ENCODE results near the gene NDUFAF8.

The NDUFAF8 gene

DNA sequence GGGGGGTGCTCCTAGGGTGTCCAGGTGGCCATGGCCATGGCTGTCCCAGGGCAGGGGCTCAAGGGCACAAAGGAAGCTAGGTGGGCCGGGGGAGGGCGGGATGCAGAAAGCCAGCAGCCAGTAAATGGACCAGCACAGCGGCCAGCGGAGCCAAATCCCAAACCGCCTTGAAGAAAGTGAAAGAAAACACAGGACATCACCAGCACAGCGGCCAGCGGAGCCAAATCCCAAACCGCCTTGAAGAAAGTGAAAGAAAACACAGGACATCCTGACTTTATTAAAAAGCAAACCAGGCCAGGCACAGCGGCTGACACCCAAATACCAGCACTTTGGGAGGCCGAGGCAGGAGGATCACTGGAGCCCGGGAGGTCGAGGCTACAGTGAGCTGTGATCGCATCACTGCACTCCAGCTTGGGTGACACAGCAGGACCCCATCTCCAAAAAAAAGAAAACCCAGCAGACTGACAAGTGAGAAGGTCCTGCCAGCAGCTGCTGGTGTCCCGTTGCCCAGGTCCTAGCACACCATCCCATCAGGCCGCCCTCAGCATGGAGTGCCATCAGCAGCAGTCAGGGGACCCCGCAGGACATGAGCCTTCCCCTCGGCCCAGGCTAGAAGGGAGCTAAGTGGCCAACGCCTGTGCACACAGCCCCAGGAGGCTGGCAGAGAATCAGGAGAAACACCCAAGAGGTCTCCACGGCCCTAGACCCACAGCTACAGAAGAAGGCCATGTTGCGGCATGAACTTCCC lies 39.0 kb downstream of the NDUFAF8 start:
- Histone ChIP-seq H2BK5ac (ENCODE audit: low read length) (peak overlapping the region; percentile 10), H3K18ac (ENCODE audit: low read length) (no peak overlapping the region), H4K8ac (ENCODE audit: low read depth, low read length) (peak overlapping the region; percentile 32), H2BK120ac (ENCODE audit: low read depth, low read length) (no peak overlapping the region), H3K4me3 (ENCODE audit: low read length in 2 of 2) (no peak overlapping the region), H3K36me3 (replicated peaks in 1 of 2; ENCODE audit: control insufficient read depth in 2 of 2, insufficient read depth in 2 of 2, low read length in 2 of 2) (peaks cover 16 to 69% of the 10 kb centered on the region in 2 donors), H3K9me3 (replicated peaks in 1 of 2; ENCODE audit: control insufficient read depth in 2 of 2, insufficient read depth in 1 of 2, low read depth in 1 of 2, low read length in 2 of 2) (peaks cover 0 to 2% of the 10 kb centered on the region in 2 donors), H3K4me1 (ENCODE audit: control insufficient read depth in 2 of 2, insufficient read depth in 1 of 2, low read depth in 1 of 2, low read length in 2 of 2) (peaks cover 0 to 1% of the 10 kb centered on the region in 2 donors), H3K9ac (ENCODE audit: low read depth, low read length, poor library complexity) (no peak overlapping the region), H2BK12ac (ENCODE audit: low read length) (peak overlapping the region; percentile 2), H3K79me1 (ENCODE audit: low read depth, low read length) (peaks cover 13% of the 10 kb centered on the region), H3K27ac (replicated peaks; ENCODE audit: low read length) (no peak overlapping the region), H3K14ac (ENCODE audit: low read length) (peak overlapping the region; percentile 33), H2AK5ac (ENCODE audit: low read depth, low read length) (peak overlapping the region; percentile 26), H2AFZ (ENCODE audit: low read length) (no peak overlapping the region), H3K23ac (ENCODE audit: low read depth, low read length, poor library complexity) (no peak overlapping the region), H3K4ac (ENCODE audit: low read length) (no peak overlapping the region), H3K27me3 (ENCODE audit: control insufficient read depth in 3 of 3, insufficient read depth in 3 of 3, low read depth in 1 of 3, low read length in 3 of 3) (no peaks in the 10 kb centered on the region), H3K4me2 (ENCODE audit: insufficient read depth, low read length, poor library complexity, severe bottlenecking) (no peak overlapping the region), H2BK15ac (ENCODE audit: low read length) (no peak overlapping the region), H4K91ac (ENCODE audit: low read depth, low read length, poor library complexity) (no peak overlapping the region)
- no peak for DNase-seq (ENCODE audit: low spot score)
- WGBS, 2 donors (ENCODE audit: extremely low coverage in 2 of 2, insufficient read length in 2 of 2, insufficient replicate concordance in 1 of 2), result no CpG with 5 or more reads among the region's 20 CpGs

DNA sequence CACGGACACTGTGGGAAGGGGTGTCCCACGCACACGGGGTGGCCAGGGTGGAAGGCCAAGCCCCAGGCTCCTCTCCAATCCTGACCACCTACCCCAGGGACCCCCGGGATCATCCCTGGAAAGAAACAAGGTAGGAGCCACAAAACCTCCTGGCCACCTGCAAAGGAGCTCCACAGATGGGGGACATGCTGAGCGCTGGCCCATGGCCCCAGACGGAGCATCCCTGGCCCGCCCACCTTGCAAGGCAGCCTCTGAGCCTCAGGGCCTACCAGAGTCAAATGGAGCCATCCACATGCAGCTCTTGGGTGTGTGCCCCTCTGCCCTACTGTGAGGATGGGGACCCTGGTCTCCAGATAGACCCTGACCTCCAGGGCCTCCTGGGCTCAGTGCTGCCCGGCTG lies 39.7 kb downstream of the NDUFAF8 start:
- Histone ChIP-seq H3K23ac (ENCODE audit: low read depth, low read length, poor library complexity) (no peak overlapping the region), H3K9me3 (replicated peaks in 1 of 2; ENCODE audit: control insufficient read depth in 2 of 2, insufficient read depth in 1 of 2, low read depth in 1 of 2, low read length in 2 of 2) (peaks cover 0 to 2% of the 10 kb centered on the region in 2 donors), H2BK5ac (ENCODE audit: low read length) (no peak overlapping the region), H3K14ac (ENCODE audit: low read length) (no peak overlapping the region), H3K36me3 (replicated peaks in 1 of 2; ENCODE audit: control insufficient read depth in 2 of 2, insufficient read depth in 2 of 2, low read length in 2 of 2) (peaks cover 16 to 65% of the 10 kb centered on the region in 2 donors), H2BK120ac (ENCODE audit: low read depth, low read length) (no peak overlapping the region), H3K27ac (replicated peaks; ENCODE audit: low read length) (no peak overlapping the region), H2AK5ac (ENCODE audit: low read depth, low read length) (no peak overlapping the region), H3K9ac (ENCODE audit: low read depth, low read length, poor library complexity) (no peak overlapping the region), H2BK12ac (ENCODE audit: low read length) (no peak overlapping the region), H3K4me3 (ENCODE audit: low read length in 2 of 2) (no peak overlapping the region), H4K91ac (ENCODE audit: low read depth, low read length, poor library complexity) (no peak overlapping the region), H2BK15ac (ENCODE audit: low read length) (no peak overlapping the region), H3K4ac (ENCODE audit: low read length) (no peak overlapping the region), H3K4me2 (ENCODE audit: insufficient read depth, low read length, poor library complexity, severe bottlenecking) (no peak overlapping the region), H3K79me1 (ENCODE audit: low read depth, low read length) (peaks cover 13% of the 10 kb centered on the region), H2AFZ (ENCODE audit: low read length) (no peak overlapping the region), H4K8ac (ENCODE audit: low read depth, low read length) (no peak overlapping the region), H3K18ac (ENCODE audit: low read length) (no peak overlapping the region), H3K27me3 (ENCODE audit: control insufficient read depth in 3 of 3, insufficient read depth in 3 of 3, low read depth in 1 of 3, low read length in 3 of 3) (no peaks in the 10 kb centered on the region), H3K4me1 (ENCODE audit: control insufficient read depth in 2 of 2, insufficient read depth in 1 of 2, low read depth in 1 of 2, low read length in 2 of 2) (peaks cover 0 to 1% of the 10 kb centered on the region in 2 donors)
- no peak for DNase-seq (ENCODE audit: low spot score)
- no CpG with 5 or more reads among the region's 8 CpGs for WGBS, 2 donors (ENCODE audit: extremely low coverage in 2 of 2, insufficient read length in 2 of 2, insufficient replicate concordance in 1 of 2)

DNA sequence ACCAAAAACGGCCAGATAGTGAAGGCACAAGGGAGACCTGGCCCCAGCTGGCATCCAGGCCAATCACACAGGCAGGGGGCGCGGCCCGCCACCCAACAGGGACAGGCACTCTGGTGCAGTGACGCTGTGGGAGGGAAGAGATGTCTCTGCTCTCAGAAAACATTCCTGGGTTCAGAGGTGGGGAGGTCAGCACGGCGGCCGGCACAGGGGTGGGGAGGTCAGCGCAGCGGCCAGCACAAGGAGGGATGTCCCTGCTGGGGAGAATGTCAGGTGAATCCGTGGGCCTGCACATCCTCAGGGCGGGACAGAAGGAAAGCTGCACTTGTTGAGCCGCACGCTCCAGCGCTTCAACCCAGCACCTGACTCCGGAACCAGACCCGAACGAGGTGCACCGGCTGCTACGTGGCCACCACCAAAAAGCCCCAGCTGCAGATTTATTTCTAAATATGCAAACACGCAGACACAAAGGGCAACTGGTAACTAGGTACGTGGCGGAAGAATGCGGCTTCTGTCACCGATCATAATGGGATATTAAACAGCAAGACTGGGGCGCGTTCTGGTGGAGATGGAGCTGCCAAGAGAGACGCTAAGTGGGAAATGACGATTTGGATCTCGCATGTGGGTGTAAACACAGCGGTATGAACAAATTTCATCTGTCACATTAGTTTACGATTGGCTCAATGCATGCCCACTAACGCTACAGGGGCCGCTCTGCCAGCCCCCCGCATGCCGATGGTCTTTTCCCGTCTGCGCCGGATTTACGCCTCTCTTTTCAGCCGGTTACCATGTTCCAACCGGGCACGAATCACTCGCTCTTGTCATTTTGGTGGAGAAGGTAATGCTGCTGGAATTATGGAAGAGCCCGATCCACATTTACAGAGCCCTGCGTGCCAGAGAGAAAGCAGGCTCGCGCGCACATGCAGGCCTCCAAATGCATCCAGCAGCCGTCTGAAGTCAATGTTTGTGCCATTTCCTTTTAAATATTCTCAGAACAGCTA lies 40.5 kb downstream of the NDUFAF8 start:
- H3K4ac ChIP-seq (ENCODE audit: low read length), result no peak overlapping the region
- H3K4me3 ChIP-seq (ENCODE audit: low read length in 2 of 2), result no peak overlapping the region
- no peak overlapping the region for H2AK5ac ChIP-seq (ENCODE audit: low read depth, low read length)
- H3K23ac ChIP-seq (ENCODE audit: low read depth, low read length, poor library complexity), result no peak overlapping the region
- H3K9ac ChIP-seq (ENCODE audit: low read depth, low read length, poor library complexity), result no peak overlapping the region
- no CpG with 5 or more reads among the region's 50 CpGs for WGBS, 2 donors (ENCODE audit: extremely low coverage in 2 of 2, insufficient read length in 2 of 2, insufficient replicate concordance in 1 of 2)
- no peak overlapping the region for H2AFZ ChIP-seq (ENCODE audit: low read length)
- no peak overlapping the region for H3K4me2 ChIP-seq (ENCODE audit: insufficient read depth, low read length, poor library complexity, severe bottlenecking)
- H2BK5ac ChIP-seq (ENCODE audit: low read length), result no peak overlapping the region
- H2BK15ac ChIP-seq (ENCODE audit: low read length), result no peak overlapping the region
- no peak for DNase-seq (ENCODE audit: low spot score)
- H3K79me1 ChIP-seq (ENCODE audit: low read depth, low read length), result peaks cover 13% of the 10 kb centered on the region
- H3K36me3 ChIP-seq (replicated peaks in 1 of 2; ENCODE audit: control insufficient read depth in 2 of 2, insufficient read depth in 2 of 2, low read length in 2 of 2), result peaks cover 11 to 57% of the 10 kb centered on the region in 2 donors
- peaks cover 0 to 2% of the 10 kb centered on the region in 2 donors for H3K9me3 ChIP-seq (replicated peaks in 1 of 2; ENCODE audit: control insufficient read depth in 2 of 2, insufficient read depth in 1 of 2, low read depth in 1 of 2, low read length in 2 of 2)
- no peak overlapping the region for H3K14ac ChIP-seq (ENCODE audit: low read length)
- H4K8ac ChIP-seq (ENCODE audit: low read depth, low read length), result no peak overlapping the region
- H3K27me3 ChIP-seq (ENCODE audit: control insufficient read depth in 3 of 3, insufficient read depth in 3 of 3, low read depth in 1 of 3, low read length in 3 of 3), result no peaks in the 10 kb centered on the region
- no peak overlapping the region for H3K18ac ChIP-seq (ENCODE audit: low read length)
- H2BK12ac ChIP-seq (ENCODE audit: low read length), result no peak overlapping the region
- H2BK120ac ChIP-seq (ENCODE audit: low read depth, low read length), result no peak overlapping the region
- no peak overlapping the region for H4K91ac ChIP-seq (ENCODE audit: low read depth, low read length, poor library complexity)
- H3K4me1 ChIP-seq (ENCODE audit: control insufficient read depth in 2 of 2, insufficient read depth in 1 of 2, low read depth in 1 of 2, low read length in 2 of 2), result peaks cover 0 to 1% of the 10 kb centered on the region in 2 donors
- no peak overlapping the region for H3K27ac ChIP-seq (replicated peaks; ENCODE audit: low read length)

DNA sequence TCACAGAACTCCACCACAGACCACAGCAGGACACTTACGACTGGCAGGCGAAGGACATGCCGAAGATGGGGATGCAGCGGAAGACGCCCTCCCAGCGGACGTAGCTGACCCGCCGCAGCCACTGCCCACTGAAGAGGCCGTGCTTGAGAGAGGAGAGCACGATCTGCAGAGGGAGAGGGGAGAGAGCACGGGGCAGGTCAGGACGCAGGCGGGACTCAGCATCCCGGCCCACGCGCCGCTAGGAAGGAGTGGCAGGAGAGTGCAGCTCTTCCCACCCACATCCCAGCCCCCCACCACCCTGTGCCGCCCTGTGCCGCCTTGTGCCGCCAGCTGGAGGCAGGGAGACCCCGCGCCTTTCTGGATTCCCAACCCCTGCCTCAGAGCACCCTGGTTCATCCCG lies 41.5 kb downstream of the NDUFAF8 start:
- H2BK12ac ChIP-seq (ENCODE audit: low read length), result no peak overlapping the region
- no peak overlapping the region for H3K4ac ChIP-seq (ENCODE audit: low read length)
- H2BK15ac ChIP-seq (ENCODE audit: low read length), result peak overlapping the region; percentile 14
- H3K27me3 ChIP-seq (ENCODE audit: control insufficient read depth in 3 of 3, insufficient read depth in 3 of 3, low read depth in 1 of 3, low read length in 3 of 3), result no peaks in the 10 kb centered on the region
- H4K8ac ChIP-seq (ENCODE audit: low read depth, low read length), result no peak overlapping the region
- H3K4me2 ChIP-seq (ENCODE audit: insufficient read depth, low read length, poor library complexity, severe bottlenecking), result no peak overlapping the region
- peaks cover 13% of the 10 kb centered on the region for H3K79me1 ChIP-seq (ENCODE audit: low read depth, low read length)
- no peak overlapping the region for H4K91ac ChIP-seq (ENCODE audit: low read depth, low read length, poor library complexity)
- H2BK5ac ChIP-seq (ENCODE audit: low read length), result no peak overlapping the region
- peaks cover 0 to 2% of the 10 kb centered on the region in 2 donors for H3K9me3 ChIP-seq (replicated peaks in 1 of 2; ENCODE audit: control insufficient read depth in 2 of 2, insufficient read depth in 1 of 2, low read depth in 1 of 2, low read length in 2 of 2)
- WGBS, 2 donors (ENCODE audit: extremely low coverage in 2 of 2, insufficient read length in 2 of 2, insufficient replicate concordance in 1 of 2), result no CpG with 5 or more reads among the region's 24 CpGs
- peaks cover 9 to 50% of the 10 kb centered on the region in 2 donors for H3K36me3 ChIP-seq (replicated peaks in 1 of 2; ENCODE audit: control insufficient read depth in 2 of 2, insufficient read depth in 2 of 2, low read length in 2 of 2)
- no peak overlapping the region for H3K23ac ChIP-seq (ENCODE audit: low read depth, low read length, poor library complexity)
- H2BK120ac ChIP-seq (ENCODE audit: low read depth, low read length), result peak overlapping the region; percentile 67
- H3K27ac ChIP-seq (replicated peaks; ENCODE audit: low read length), result no peak overlapping the region
- H3K4me1 ChIP-seq (ENCODE audit: control insufficient read depth in 2 of 2, insufficient read depth in 1 of 2, low read depth in 1 of 2, low read length in 2 of 2), result peaks cover 3 to 8% of the 10 kb centered on the region in 2 donors
- H3K14ac ChIP-seq (ENCODE audit: low read length), result no peak overlapping the region
- DNase-seq (ENCODE audit: low spot score), result no peak
- H3K4me3 ChIP-seq (ENCODE audit: low read length in 2 of 2), result no peak overlapping the region
- H2AFZ ChIP-seq (ENCODE audit: low read length), result no peak overlapping the region
- no peak overlapping the region for H3K18ac ChIP-seq (ENCODE audit: low read length)
- H2AK5ac ChIP-seq (ENCODE audit: low read depth, low read length), result peak overlapping the region; percentile 23
- H3K9ac ChIP-seq (ENCODE audit: low read depth, low read length, poor library complexity), result peak overlapping the region; percentile 39
